ENCODE measurements around the gene OR7C2.
"Not testable (repeated sequence)": the region's sequence is repeated elsewhere in the genome, so short reads cannot be mapped to it uniquely, and the experiment has no call there.

OR7C2 gene

DNA sequence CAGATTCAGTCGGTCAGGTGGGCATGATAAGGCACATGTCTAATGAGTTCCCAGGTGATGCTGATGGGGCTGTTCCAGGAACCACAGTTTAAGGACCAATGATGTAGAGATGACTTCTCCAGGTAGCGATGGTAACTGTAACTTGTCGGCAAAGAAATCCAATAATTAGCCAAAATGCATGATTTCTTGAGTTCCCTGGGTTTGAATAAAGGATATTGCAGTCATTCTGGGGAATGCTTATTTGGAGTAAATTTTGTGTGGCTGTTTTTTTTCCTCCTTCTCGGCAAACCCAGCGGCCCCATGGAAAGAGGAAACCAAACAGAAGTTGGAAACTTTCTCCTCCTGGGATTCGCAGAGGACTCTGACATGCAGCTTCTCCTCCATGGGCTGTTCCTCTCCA, at the start of gene OR7C2:
OR7C2 (plus strand) TSS at position 301 of the 400 bp plus-strand sequence; CDS start at position 301, 0 bp downstream.
- H3K9me3 ChIP-seq (ENCODE audit: control insufficient read depth, low read depth, low read length): peaks cover 47% of the 10 kb centered on the region
- no peaks in the 10 kb centered on the region for H3K27me3 ChIP-seq (ENCODE audit: control insufficient read depth, insufficient read depth, low read length)
- no peaks in the 10 kb centered on the region for H3K4me1 ChIP-seq (ENCODE audit: control insufficient read depth, low read depth, low read length)
- H3K27ac ChIP-seq (ENCODE audit: low read length): no peak within 1 kb of the TSS
- H3K36me3 ChIP-seq (ENCODE audit: control insufficient read depth, low read depth, low read length): no peaks in the 10 kb centered on the region
- no peak within 1 kb of the TSS for H3K9ac ChIP-seq (ENCODE audit: low read length)
- no peak within 1 kb of the TSS for H3K4me3 ChIP-seq (ENCODE audit: low read length)

DNA sequence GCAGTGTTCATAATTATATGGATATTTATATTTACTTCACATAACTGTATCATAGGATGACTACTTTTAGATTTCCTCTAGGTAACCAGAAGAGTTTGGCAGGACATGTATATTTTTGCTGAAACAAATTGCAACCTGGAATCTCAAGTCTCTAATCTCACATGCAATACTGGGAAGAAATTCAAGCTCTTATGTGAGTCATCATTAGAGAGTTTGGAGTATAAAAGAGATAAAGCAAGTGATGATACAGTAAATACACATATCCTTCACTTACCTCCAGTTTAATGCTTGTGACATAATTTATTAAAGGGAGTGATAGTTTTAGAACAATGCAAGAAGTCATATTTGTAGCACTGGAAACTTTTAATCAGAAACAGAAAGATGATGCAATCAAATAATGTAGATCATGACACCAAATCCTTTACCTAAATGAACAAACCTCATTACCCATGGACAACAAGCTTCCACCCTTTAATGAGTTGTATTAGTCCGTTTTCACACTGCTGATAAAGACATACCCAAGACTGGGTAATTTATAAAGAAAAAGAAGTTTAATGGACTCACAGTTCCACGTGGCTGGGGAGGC, 39.5 kb upstream of the OR7C2 start:
- Histone ChIP-seq H3K27me3 (ENCODE audit: control insufficient read depth, insufficient read depth, low read length) (no peaks in the 10 kb centered on the region), H3K9me3 (ENCODE audit: control insufficient read depth, low read depth, low read length) (peaks cover 34% of the 10 kb centered on the region), H3K4me3 (ENCODE audit: low read length) (no peak overlapping the region), H3K36me3 (ENCODE audit: control insufficient read depth, low read depth, low read length) (no peaks in the 10 kb centered on the region), H3K27ac (ENCODE audit: low read length) (no peak overlapping the region), H3K9ac (ENCODE audit: low read length) (no peak overlapping the region), H3K4me1 (ENCODE audit: control insufficient read depth, low read depth, low read length) (no peaks in the 10 kb centered on the region)

DNA sequence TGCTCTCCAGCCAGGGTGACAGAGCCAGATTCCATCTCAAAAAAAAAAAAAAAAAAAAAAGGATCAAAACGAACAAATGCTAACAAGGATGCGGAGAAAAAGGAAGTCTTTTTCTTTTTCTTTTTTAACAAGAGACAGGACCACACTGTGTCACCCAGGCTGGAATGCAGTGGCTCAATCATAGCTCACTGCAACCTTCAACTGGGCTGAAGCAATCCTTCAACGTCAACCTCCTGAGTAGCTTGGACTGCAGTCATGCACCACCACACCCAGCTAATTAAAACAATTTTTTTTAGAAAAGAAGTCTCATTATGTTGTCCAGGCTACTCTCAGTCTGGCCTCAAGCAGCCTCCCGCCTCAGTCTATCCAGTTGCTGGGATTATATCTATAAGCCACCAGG, 34.6 kb upstream of the OR7C2 start:
- Histone ChIP-seq H3K9ac (ENCODE audit: low read length) (no peak overlapping the region), H3K27me3 (ENCODE audit: control insufficient read depth, insufficient read depth, low read length) (no peaks in the 10 kb centered on the region), H3K4me3 (ENCODE audit: low read length) (no peak overlapping the region), H3K9me3 (ENCODE audit: control insufficient read depth, low read depth, low read length) (peaks cover 36% of the 10 kb centered on the region), H3K4me1 (ENCODE audit: control insufficient read depth, low read depth, low read length) (no peaks in the 10 kb centered on the region), H3K36me3 (ENCODE audit: control insufficient read depth, low read depth, low read length) (no peaks in the 10 kb centered on the region), H3K27ac (ENCODE audit: low read length) (no peak overlapping the region)

DNA sequence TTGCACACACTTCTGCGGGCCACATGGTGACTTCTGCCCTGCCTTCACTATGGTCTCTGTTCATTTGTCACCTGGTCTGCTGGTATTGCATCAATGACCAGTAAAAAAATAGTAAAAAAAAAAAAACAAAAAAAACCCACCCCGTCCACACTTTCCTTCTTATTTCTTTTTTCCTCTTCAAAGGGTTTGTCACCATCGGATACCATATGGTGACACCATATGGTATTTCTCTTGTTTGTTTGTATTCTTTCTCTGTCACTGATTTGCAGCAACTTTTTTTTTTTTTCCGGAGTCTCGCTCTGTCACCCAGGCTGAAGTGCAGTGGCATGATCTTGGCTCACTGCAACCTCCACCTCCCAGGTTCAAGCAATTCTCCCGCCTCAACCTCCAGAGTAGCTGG, 26.2 kb upstream of the OR7C2 start:
- peaks cover 36% of the 10 kb centered on the region for H3K9me3 ChIP-seq (ENCODE audit: control insufficient read depth, low read depth, low read length)
- H3K9ac ChIP-seq (ENCODE audit: low read length): no peak overlapping the region
- no peak overlapping the region for H3K27ac ChIP-seq (ENCODE audit: low read length)
- no peaks in the 10 kb centered on the region for H3K36me3 ChIP-seq (ENCODE audit: control insufficient read depth, low read depth, low read length)
- no peaks in the 10 kb centered on the region for H3K27me3 ChIP-seq (ENCODE audit: control insufficient read depth, insufficient read depth, low read length)
- H3K4me3 ChIP-seq (ENCODE audit: low read length): no peak overlapping the region
- H3K4me1 ChIP-seq (ENCODE audit: control insufficient read depth, low read depth, low read length): no peaks in the 10 kb centered on the region

DNA sequence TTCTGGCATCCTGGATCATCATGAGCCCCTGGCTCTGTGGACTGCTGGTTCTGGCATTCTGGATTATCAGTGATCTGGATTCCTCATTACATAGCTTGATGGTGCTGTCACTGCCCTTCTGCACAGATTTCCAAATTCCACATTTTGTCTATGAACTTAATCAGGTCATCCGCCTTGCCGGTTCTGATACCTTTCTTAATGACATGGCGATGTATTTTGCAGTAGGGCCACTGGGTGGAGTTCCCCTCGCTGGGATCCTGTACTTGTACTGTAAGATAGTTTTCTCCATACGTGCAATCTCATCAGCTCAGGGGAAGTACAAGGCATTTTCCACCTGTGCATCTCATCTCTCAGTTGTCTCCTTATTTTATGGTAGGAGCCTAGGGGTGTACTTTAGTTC, 24.4 kb upstream of the OR7C2 start:
- peaks cover 40% of the 10 kb centered on the region for H3K9me3 ChIP-seq (ENCODE audit: control insufficient read depth, low read depth, low read length)
- no peaks in the 10 kb centered on the region for H3K4me1 ChIP-seq (ENCODE audit: control insufficient read depth, low read depth, low read length)
- no peak overlapping the region for H3K9ac ChIP-seq (ENCODE audit: low read length)
- H3K36me3 ChIP-seq (ENCODE audit: control insufficient read depth, low read depth, low read length): no peaks in the 10 kb centered on the region
- no peak overlapping the region for H3K4me3 ChIP-seq (ENCODE audit: low read length)
- no peaks in the 10 kb centered on the region for H3K27me3 ChIP-seq (ENCODE audit: control insufficient read depth, insufficient read depth, low read length)
- no peak overlapping the region for H3K27ac ChIP-seq (ENCODE audit: low read length)

DNA sequence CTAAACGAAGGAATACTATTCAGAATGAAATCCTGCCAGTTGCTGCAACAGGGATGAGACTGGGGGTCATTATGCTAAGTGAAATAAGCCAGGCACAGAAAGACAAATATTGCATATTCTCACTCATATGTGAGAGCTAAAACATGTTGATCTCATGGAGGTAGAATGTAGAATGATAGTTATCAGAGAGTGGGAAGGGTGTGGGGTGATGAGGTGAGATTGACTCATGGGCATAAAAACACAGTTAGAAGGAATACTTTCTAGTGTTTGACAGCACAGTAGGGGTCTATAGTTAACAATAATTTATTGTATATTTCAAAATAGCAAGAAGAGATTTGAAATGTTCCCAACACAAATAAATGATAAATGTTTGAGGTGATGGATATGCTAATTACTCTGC, 7.8 kb upstream of the OR7C2 start:
- H3K4me1 ChIP-seq (ENCODE audit: control insufficient read depth, low read depth, low read length): no peaks in the 10 kb centered on the region
- H3K9me3 ChIP-seq (ENCODE audit: control insufficient read depth, low read depth, low read length): peaks cover 41% of the 10 kb centered on the region
- no peaks in the 10 kb centered on the region for H3K27me3 ChIP-seq (ENCODE audit: control insufficient read depth, insufficient read depth, low read length)
- no peak overlapping the region for H3K4me3 ChIP-seq (ENCODE audit: low read length)
- no peaks in the 10 kb centered on the region for H3K36me3 ChIP-seq (ENCODE audit: control insufficient read depth, low read depth, low read length)
- no peak overlapping the region for H3K27ac ChIP-seq (ENCODE audit: low read length)
- H3K9ac ChIP-seq (ENCODE audit: low read length): no peak overlapping the region

DNA sequence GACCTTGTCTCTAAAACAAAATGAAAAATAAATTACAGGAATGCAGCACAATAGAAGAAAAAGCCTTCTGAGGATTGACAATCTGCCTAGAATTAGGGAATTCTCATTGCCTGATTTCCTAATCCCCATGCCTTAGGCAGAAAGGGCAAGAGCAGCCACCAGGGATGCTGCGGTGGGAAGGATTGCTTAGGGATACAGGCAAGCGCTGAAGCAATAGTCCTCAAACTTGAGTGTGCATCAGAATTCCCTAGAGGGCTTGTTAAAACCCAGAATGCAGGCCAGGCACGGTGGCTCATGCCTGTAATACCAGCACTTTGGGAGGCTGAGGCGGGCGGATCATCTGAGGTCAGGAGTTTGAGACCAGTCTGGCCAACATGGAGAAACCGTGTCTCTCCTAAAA, 1.0 kb upstream of the OR7C2 start:
- Histone ChIP-seq H3K27me3 (ENCODE audit: control insufficient read depth, insufficient read depth, low read length) (no peaks in the 10 kb centered on the region), H3K4me1 (ENCODE audit: control insufficient read depth, low read depth, low read length) (no peaks in the 10 kb centered on the region), H3K4me3 (ENCODE audit: low read length) (no peak overlapping the region), H3K9ac (ENCODE audit: low read length) (no peak overlapping the region), H3K27ac (ENCODE audit: low read length) (no peak overlapping the region), H3K36me3 (ENCODE audit: control insufficient read depth, low read depth, low read length) (no peaks in the 10 kb centered on the region), H3K9me3 (ENCODE audit: control insufficient read depth, low read depth, low read length) (peaks cover 44% of the 10 kb centered on the region)

DNA sequence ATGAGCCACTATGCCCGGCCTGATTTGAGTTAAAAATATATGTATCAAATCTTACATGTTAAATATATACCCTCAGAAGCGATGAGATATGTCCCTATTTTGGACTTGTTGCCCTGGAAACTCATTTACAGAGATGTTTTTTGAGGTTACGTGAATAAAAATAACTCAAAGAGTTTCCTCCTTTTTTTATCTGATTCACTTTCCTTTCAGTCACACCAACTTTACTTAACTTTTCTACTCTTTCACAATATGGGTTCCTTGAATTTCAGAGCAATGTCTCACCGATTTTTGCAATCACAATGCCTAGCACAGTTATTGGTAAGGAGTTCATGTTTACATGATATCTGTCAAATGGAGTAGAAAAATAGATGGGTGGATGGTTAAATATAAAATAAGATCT, 2.3 kb downstream of the OR7C2 start:
- Histone ChIP-seq H3K4me3 (ENCODE audit: low read length) (no peak overlapping the region), H3K27ac (ENCODE audit: low read length) (no peak overlapping the region), H3K9ac (ENCODE audit: low read length) (no peak overlapping the region), H3K36me3 (ENCODE audit: control insufficient read depth, low read depth, low read length) (no peaks in the 10 kb centered on the region), H3K9me3 (ENCODE audit: control insufficient read depth, low read depth, low read length) (peaks cover 45% of the 10 kb centered on the region), H3K27me3 (ENCODE audit: control insufficient read depth, insufficient read depth, low read length) (no peaks in the 10 kb centered on the region), H3K4me1 (ENCODE audit: control insufficient read depth, low read depth, low read length) (no peaks in the 10 kb centered on the region)

DNA sequence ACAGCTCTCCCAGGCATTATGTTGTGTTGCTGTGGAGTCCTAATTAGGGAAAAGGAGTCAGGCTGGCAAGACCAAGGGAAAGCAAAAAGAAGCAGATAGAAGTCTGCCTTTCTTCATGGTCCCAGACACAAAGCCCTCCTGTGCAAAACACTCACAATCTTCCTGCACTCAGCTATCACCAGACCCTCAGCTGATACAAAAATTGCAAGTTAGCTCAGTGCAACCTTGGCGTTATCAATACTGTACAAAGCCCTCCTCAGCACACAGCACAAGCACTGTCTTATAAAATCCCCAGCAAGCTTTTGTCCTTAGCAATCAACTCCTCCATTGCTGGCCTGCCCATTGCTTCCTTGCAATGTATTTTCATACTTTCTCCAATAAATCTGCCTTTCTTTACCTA, 3.2 kb downstream of the OR7C2 start:
- Histone ChIP-seq H3K4me3 (ENCODE audit: low read length) (no peak overlapping the region), H3K27ac (ENCODE audit: low read length) (no peak overlapping the region), H3K36me3 (ENCODE audit: control insufficient read depth, low read depth, low read length) (no peaks in the 10 kb centered on the region), H3K27me3 (ENCODE audit: control insufficient read depth, insufficient read depth, low read length) (no peaks in the 10 kb centered on the region), H3K9ac (ENCODE audit: low read length) (no peak overlapping the region), H3K9me3 (ENCODE audit: control insufficient read depth, low read depth, low read length) (peaks cover 45% of the 10 kb centered on the region), H3K4me1 (ENCODE audit: control insufficient read depth, low read depth, low read length) (no peaks in the 10 kb centered on the region)

DNA sequence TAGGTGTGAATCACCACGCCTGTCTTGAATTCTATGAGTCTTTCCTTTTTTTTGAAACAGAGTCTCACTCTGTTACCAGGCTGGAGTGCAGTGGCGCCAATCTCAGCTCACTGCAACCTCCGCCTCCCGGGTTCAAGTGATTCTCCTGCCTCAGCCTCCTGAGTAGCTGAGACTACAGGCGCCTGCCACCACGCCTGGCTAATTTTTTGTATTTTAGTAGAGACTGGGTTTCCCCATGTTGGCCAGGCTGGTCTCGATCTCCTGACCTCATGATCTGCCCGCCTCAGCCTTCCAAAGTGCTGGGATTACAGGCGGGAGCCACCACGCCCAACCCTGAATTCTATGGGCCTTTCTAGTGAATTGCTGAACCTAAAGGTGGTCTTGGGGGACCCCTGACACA, 8.1 kb downstream of the OR7C2 start:
- H3K27me3 ChIP-seq (ENCODE audit: control insufficient read depth, insufficient read depth, low read length); H3K27ac ChIP-seq (ENCODE audit: low read length): not testable (repeated sequence)
- H3K9me3 ChIP-seq (ENCODE audit: control insufficient read depth, low read depth, low read length): peaks cover 36% of the 10 kb centered on the region

DNA sequence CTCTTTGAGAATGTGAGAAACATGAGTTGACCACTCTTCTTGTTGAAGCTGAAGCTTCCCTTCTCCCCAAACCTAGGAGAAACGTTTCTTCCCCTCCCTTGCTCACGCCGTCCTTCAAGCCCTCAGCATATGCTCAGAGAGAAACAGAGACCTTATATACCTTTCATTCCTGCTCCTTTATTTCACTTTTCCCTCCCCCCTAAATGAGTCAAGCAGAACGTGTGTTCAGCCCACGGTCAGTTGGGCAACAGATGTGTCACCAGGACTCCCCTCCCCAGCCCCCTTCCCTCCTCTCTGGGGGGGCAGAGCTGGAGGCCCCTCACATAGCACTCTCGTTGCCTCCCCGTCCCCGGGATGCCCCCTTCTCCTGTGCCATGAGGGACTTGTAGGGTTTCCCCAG, 8.6 kb downstream of the OR7C2 start:
- no peak overlapping the region for H3K27ac ChIP-seq (ENCODE audit: low read length)

More for the DNA sequence above, 8.1 kb downstream of the OR7C2 start:
- not testable (repeated sequence) for H3K4me1 ChIP-seq (ENCODE audit: control insufficient read depth, low read depth, low read length); H3K9ac ChIP-seq (ENCODE audit: low read length); H3K36me3 ChIP-seq (ENCODE audit: control insufficient read depth, low read depth, low read length); H3K4me3 ChIP-seq (ENCODE audit: low read length)

DNA sequence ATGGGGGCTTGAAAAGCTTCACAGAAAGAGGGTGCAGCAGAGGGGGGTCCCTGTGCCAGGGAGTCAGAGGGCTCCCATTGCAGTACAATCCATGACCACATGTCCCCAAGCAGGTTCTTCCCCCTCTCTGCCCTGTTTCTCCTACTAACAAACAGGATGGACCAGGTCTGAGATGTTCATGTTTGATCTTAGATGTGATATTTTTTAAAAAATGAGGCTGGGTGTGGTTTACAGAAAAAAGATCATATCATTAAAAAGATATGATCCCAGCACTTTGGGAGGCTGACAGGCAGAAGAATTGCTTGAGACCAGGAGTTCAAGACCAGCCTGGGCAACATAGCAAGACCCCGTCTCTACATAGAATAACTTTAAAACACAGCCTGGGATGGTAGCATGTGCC, 9.1 kb downstream of the OR7C2 start:
- Histone ChIP-seq H3K27ac (ENCODE audit: low read length) (no peak overlapping the region), H3K9me3 (ENCODE audit: control insufficient read depth, low read depth, low read length) (peaks cover 32% of the 10 kb centered on the region), H3K36me3 (ENCODE audit: control insufficient read depth, low read depth, low read length) (no peaks in the 10 kb centered on the region), H3K27me3 (ENCODE audit: control insufficient read depth, insufficient read depth, low read length) (no peaks in the 10 kb centered on the region), H3K9ac (ENCODE audit: low read length) (no peak overlapping the region), H3K4me1 (ENCODE audit: control insufficient read depth, low read depth, low read length) (no peaks in the 10 kb centered on the region), H3K4me3 (ENCODE audit: low read length) (no peak overlapping the region)

More for the DNA sequence above, 8.6 kb downstream of the OR7C2 start:
- Histone ChIP-seq H3K36me3 (ENCODE audit: control insufficient read depth, low read depth, low read length) (no peaks in the 10 kb centered on the region), H3K27me3 (ENCODE audit: control insufficient read depth, insufficient read depth, low read length) (no peaks in the 10 kb centered on the region), H3K4me3 (ENCODE audit: low read length) (no peak overlapping the region), H3K4me1 (ENCODE audit: control insufficient read depth, low read depth, low read length) (no peaks in the 10 kb centered on the region), H3K9ac (ENCODE audit: low read length) (no peak overlapping the region), H3K9me3 (ENCODE audit: control insufficient read depth, low read depth, low read length) (peaks cover 31% of the 10 kb centered on the region)

All from iPS-18a (cell line).